ENCODE measurements around the gene TCEAL5. TPM values are rescaled to one million over a fixed set of nuclear protein-coding genes. Genes with fewer than 3 reads are reported as not detected.
"Not testable (repeated sequence)": the region's sequence is repeated elsewhere in the genome, so short reads cannot be mapped to it uniquely, and the experiment has no call there.

TCEAL5 gene
- total RNA-seq, 4 donors from 2014 or later: 0.38 TPM; not detected in 3

DNA sequence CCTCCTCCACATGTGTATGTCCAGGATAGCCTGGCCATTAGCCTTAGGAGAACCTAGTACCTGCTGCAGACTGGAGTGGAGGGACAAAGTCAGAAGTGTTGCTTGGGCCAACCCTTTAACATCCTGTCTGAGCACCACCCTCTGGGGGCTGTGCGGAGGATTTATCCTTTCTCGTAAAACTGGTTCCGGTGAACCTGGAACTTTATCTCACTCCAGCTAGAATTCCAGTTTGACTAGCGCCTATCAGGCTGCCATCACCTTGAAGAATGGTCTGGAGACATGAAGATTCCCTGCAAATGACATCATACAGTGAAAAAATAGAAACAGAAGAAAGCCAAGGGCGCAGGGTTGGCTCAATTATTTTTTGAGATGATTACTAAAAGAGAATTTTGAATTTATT, 25.6 kb downstream of the TCEAL5 start:
- H3K4me1 ChIP-seq: peaks cover 0 to 37% (median 0%) of the 10 kb centered on the region in 3 donors
- H3K9me3 ChIP-seq: no peaks in the 10 kb centered on the region
- 41 to 42% methylated on average over 4 to 5 of the region's 5 CpGs for WGBS, 2 donors
- H3K36me3 ChIP-seq: peaks cover 0 to 6% (median 0%) of the 10 kb centered on the region in 3 donors
- intact Hi-C loops (cut with DNase I): no loop called here
- TF ChIP-seq POLR2A (IDR thresholded peaks at IDR 0.05): no peak
- TF ChIP-seq, protein P1, sequence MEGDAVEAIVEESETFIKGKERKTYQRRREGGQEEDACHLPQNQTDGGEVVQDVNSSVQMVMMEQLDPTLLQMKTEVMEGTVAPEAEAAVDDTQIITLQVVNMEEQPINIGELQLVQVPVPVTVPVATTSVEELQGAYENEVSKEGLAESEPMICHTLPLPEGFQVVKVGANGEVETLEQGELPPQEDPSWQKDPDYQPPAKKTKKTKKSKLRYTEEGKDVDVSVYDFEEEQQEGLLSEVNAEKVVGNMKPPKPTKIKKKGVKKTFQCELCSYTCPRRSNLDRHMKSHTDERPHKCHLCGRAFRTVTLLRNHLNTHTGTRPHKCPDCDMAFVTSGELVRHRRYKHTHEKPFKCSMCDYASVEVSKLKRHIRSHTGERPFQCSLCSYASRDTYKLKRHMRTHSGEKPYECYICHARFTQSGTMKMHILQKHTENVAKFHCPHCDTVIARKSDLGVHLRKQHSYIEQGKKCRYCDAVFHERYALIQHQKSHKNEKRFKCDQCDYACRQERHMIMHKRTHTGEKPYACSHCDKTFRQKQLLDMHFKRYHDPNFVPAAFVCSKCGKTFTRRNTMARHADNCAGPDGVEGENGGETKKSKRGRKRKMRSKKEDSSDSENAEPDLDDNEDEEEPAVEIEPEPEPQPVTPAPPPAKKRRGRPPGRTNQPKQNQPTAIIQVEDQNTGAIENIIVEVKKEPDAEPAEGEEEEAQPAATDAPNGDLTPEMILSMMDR (IDR thresholded peaks at IDR 0.05): no peak
- H3K27me3 ChIP-seq: no peaks in the 10 kb centered on the region
- no peak for DNase-seq
- no peak overlapping the region for H3K4me3 ChIP-seq
- peak overlapping the region in 2 of 4 donors; percentile 12 to 39 for H3K27ac ChIP-seq

DNA sequence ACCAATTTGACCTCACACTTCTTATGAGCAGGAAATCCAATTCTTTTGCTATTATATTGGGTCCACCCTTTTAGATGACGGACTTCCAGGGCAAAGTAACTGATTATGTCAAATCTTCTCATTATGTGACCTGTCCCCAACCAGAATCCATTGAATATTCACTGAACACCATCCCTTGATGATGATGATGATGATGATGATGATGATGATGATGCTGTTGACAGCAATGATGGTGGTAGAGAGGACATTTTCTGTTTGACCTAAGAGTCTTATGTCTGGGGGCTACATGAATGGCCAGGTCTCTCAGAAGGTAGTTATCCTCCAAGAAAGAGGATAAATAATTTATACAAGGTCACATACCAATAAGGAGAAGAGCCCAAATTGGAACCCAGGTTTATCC, 26.7 kb downstream of the TCEAL5 start:
- intact Hi-C loops (cut with DNase I): no loop called here
- Histone ChIP-seq H3K36me3 (peaks cover 0 to 6% (median 0%) of the 10 kb centered on the region in 3 donors), H3K4me1 (peaks cover 0 to 31% (median 0%) of the 10 kb centered on the region in 3 donors), H3K27me3 (no peaks in the 10 kb centered on the region), H3K9me3 (no peaks in the 10 kb centered on the region), H3K4me3 (no peak overlapping the region), H3K27ac (no peak overlapping the region)
- TF ChIP-seq POLR2A (IDR thresholded peaks at IDR 0.05): no peak
- TF ChIP-seq, protein P1 (IDR thresholded peaks at IDR 0.05): no peak
- DNase-seq: no peak
- WGBS, 2 donors: 69 to 75% methylated on average over 1 of the region's 1 CpG

DNA sequence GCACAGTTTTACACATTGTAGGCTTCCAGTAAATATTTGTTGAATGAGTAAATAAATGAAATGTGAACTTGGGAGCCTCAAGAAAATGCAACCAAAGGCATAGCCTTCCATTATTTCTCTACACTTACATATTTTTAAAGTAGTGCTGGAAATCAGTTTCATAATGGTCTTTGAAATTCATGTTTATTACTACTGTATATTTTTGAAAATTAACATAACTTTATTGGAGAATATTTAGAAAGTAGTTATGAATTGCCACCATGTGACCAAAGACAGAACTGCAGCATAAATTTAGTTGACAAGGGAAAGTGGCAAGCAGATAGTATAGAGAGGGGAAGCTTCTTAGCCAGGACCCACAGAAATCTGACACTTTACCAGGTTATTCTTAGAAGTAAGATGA, 28.0 kb downstream of the TCEAL5 start:
- TF ChIP-seq, protein P1 (IDR thresholded peaks at IDR 0.05): peak in 5 of 6 experiments; percentile 19 to 50 (median 33)
- no peak for TF ChIP-seq POLR2A (IDR thresholded peaks at IDR 0.05)
- Histone ChIP-seq H3K9me3 (no peaks in the 10 kb centered on the region), H3K4me3 (no peak overlapping the region), H3K27me3 (no peaks in the 10 kb centered on the region), H3K36me3 (peaks cover 0 to 6% (median 0%) of the 10 kb centered on the region in 3 donors), H3K4me1 (peaks cover 0 to 27% (median 0%) of the 10 kb centered on the region in 3 donors), H3K27ac (no peak overlapping the region)
- DNase-seq: no peak
- intact Hi-C loops (cut with DNase I): no loop called here

DNA sequence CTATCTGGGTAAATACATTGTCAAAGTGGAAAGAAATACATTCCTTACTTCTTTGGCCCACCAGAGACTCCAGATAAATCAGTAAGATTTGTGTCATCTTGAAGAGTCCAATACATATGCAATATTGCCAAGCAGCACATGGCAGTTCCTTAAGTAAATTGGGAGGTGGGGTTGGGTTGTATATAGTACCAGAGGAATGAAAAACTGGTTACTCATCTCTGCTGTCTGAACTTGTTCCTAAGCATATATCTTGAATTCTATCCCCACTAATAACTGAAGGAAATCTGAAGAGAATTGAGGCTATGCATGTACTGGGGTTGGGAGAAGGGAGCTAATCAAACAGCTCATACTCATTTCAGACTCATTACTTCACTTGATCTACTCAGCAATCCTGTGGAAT, 36.4 kb downstream of the TCEAL5 start:
- intact Hi-C loops (cut with DNase I): no loop called here
- no peak overlapping the region for H3K27ac ChIP-seq
- no peaks in the 10 kb centered on the region for H3K27me3 ChIP-seq
- no peaks in the 10 kb centered on the region for H3K36me3 ChIP-seq
- H3K9me3 ChIP-seq: no peaks in the 10 kb centered on the region
- TF ChIP-seq POLR2A (IDR thresholded peaks at IDR 0.05): no peak
- TF ChIP-seq, protein P1 (IDR thresholded peaks at IDR 0.05): no peak
- DNase-seq: no peak
- no peak overlapping the region for H3K4me3 ChIP-seq
- H3K4me1 ChIP-seq: no peaks in the 10 kb centered on the region

DNA sequence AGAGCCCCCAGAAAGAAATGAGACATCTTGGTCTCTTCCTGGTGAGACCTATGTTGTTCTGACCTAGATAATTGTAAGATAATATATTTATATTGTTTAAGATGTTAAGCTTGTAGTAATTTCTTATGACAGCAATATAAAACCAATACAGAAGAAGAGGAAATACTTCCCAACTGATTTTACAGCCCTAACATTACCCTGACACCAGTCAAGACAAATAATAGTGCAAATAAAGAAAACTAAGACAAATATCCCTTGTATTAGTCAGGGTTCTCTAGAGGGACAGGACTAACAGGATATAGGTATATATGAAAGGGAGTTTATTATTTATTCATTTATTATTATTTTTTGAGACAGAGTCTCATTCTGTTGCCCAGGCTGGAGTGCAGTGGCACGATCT, 40.3 kb downstream of the TCEAL5 start:
- TF ChIP-seq POLR2A (IDR thresholded peaks at IDR 0.05): no peak
- TF ChIP-seq, protein P1 (IDR thresholded peaks at IDR 0.05): no peak
- 71 to 86% methylated on average over 1 of the region's 1 CpG for WGBS, 2 donors
- DNase-seq: no peak
- intact Hi-C loops (cut with DNase I): no loop called here
- no peak overlapping the region for H3K4me3 ChIP-seq
- no peaks in the 10 kb centered on the region for H3K9me3 ChIP-seq
- no peak overlapping the region for H3K27ac ChIP-seq
- no peaks in the 10 kb centered on the region for H3K27me3 ChIP-seq
- H3K4me1 ChIP-seq: no peaks in the 10 kb centered on the region
- no peaks in the 10 kb centered on the region for H3K36me3 ChIP-seq

DNA sequence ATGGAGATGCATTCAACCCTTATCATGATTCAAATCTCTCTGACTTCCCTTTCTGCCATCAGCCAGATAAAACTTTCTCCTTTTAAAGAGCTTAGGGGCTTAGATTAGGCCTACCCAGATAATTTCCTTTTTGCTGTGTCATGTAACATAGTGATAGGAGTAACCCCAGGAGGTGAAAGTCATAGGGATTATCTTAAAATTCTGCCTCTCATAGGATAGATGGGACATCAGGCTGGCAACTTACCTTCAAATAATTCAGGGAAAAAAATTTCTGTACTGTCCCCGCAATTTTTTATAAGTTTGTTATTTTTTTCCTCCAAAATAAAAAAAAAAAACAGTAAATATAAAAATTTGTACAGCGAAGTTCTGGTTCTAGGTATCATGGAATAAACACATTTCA, 40.9 kb downstream of the TCEAL5 start:
- H3K36me3 ChIP-seq; H3K27ac ChIP-seq; H3K27me3 ChIP-seq; H3K4me3 ChIP-seq; H3K4me1 ChIP-seq; intact Hi-C loops (cut with DNase I); DNase-seq; H3K9me3 ChIP-seq: not testable (repeated sequence)
- 46 to 76% methylated on average over 2 of the region's 2 CpGs for WGBS, 2 donors
